HCT116 (cell line): ENCODE results near the gene AQP9. TPM values are rescaled to one million over a fixed set of nuclear protein-coding genes. Genes with fewer than 3 reads are reported as not detected.

Source experiments
- ATAC-seq: fragments of 200-7000 bp; cut with Tn5 transposase; 2 replicates; pipeline ENCODE4 v1.9.1; 2020; ENCODE audit warnings: mild to moderate bottlenecking, moderate library complexity
- BruUV-seq: library from RNA; stranded (reverse); fragments of 400-500 nt; replicated peaks from 2 replicates; lab custom pipeline; 2021; lab: Mats Ljungman, UMichigan
- CTCF ChIA-PET: fragments of 300-600 bp; sonication (Branson Sonifier 250); formaldehyde crosslinking; loops from one replicate; lab custom pipeline; 2021; ENCODE audit warnings: antibody characterized with exemption; lab: Charles Lee
- POLR2A ChIA-PET: fragments of 300-600, 350-600 bp; sonication (Branson Sonifier 250); formaldehyde crosslinking; loops from one replicate; lab custom pipeline; 2021; ENCODE audit warnings: antibody characterized with exemption; lab: Charles Lee
- RAD21 ChIA-PET, 2 experiments: fragments of 300-600 bp; sonication (Branson Sonifier 250); formaldehyde crosslinking; loops; one replicate each; lab custom pipeline; 2023; ENCODE audit warnings: low total read pairs in 2 of 2; ENCODE audit not compliant: uncharacterized antibody in 2 of 2, unreplicated experiment in 2 of 2, low non-redundant PET in 1 of 2; lab: Charles Lee
- DNase-seq: peaks from one replicate; pipeline ENCODE4 v3.0.0-alpha.2; 2010; ENCODE audit warnings: low read depth, low spot score
- H2AFZ ChIP-seq: fragments of 200-600 bp; shearing (Covaris generic), sonication (generic); 2 replicates; pipeline ENCODE4 v1.6.1; 2017; ENCODE audit warnings: low read depth, mixed run types, mixed read lengths, antibody characterized with exemption, low read length; ENCODE audit not compliant: poor library complexity, severe bottlenecking
- H3K27ac ChIP-seq: 2 replicates; pipeline ENCODE4 v1.5.1; 2012; ENCODE audit warnings: low read depth, low read length
- H3K27me3 ChIP-seq: fragments of 200-600 bp; sonication (generic); 2 replicates; pipeline ENCODE4 v1.6.1; 2016; ENCODE audit warnings: mixed run types, low read length, mixed read lengths; ENCODE audit not compliant: insufficient read depth
- H3K36me3 ChIP-seq, 2 experiments: fragments of 200-500 bp in 1 of 2; fragments of 200-600 bp in 1 of 2; sonication (Bioruptor generic) in 1 of 2; sonication (generic) in 1 of 2; 2 replicates each; pipeline versions ENCODE4 v1.5.1 to v1.6.1; 2014 to 2016; ENCODE audit warnings: low read length in 2 of 2, inconsistent platforms in 1 of 2, mixed read lengths in 1 of 2, mixed run types in 1 of 2; ENCODE audit not compliant: insufficient read depth in 2 of 2, control insufficient read depth in 1 of 2
- H3K4me1 ChIP-seq, 2 experiments: fragments of 200-600 bp in 1 of 2; sonication (generic) in 1 of 2; 2 replicates each; pipeline versions ENCODE4 v1.5.1 to v1.6.1; 2012 to 2017; ENCODE audit warnings: low read length in 2 of 2, inconsistent platforms in 1 of 2, mild to moderate bottlenecking in 1 of 2, mixed read lengths in 1 of 2, mixed run types in 1 of 2, moderate library complexity in 1 of 2; ENCODE audit not compliant: insufficient read depth in 2 of 2, control insufficient read depth in 1 of 2
- H3K4me2 ChIP-seq: fragments of 200-600 bp; sonication (generic); 2 replicates; pipeline ENCODE4 v1.6.1; 2017; ENCODE audit warnings: mixed run types, low read length, mixed read lengths
- H3K4me3 ChIP-seq, 2 experiments: fragments of 200-600 bp in 1 of 2; sonication (generic) in 1 of 2; replicated peaks in 1 of 2; 2 replicates each; pipeline ENCODE4 v1.5.1; 2011 to 2016; ENCODE audit warnings: low read length in 2 of 2, control low read depth in 1 of 2, low read depth in 1 of 2, mild to moderate bottlenecking in 1 of 2, mixed read lengths in 1 of 2, mixed run types in 1 of 2
- H3K79me2 ChIP-seq: fragments of 200-600 bp; sonication (generic); 2 replicates; pipeline ENCODE4 v1.6.1; 2017; ENCODE audit warnings: mild to moderate bottlenecking, mixed run types, low read length, moderate library complexity, mixed read lengths; ENCODE audit not compliant: insufficient read depth
- H3K9ac ChIP-seq: fragments of 200-600 bp; sonication (generic); 2 replicates; pipeline ENCODE4 v1.6.1; 2016; ENCODE audit warnings: low read length, mixed read lengths
- H3K9me2 ChIP-seq: fragments of 200-600 bp; sonication (generic), shearing (Covaris generic); 2 replicates; pipeline ENCODE4 v1.6.1; 2017; ENCODE audit warnings: mixed run types, mild to moderate bottlenecking, moderate library complexity; ENCODE audit not compliant: insufficient read depth
- H3K9me3 ChIP-seq, 2 experiments: fragments of 200-500 bp in 1 of 2; fragments of 200-600 bp in 1 of 2; sonication (Bioruptor generic) in 1 of 2; sonication (generic) in 1 of 2; 2 replicates each; pipeline ENCODE4 v1.6.1; 2014 to 2017; ENCODE audit warnings: low read length in 2 of 2, mixed read lengths in 2 of 2, inconsistent platforms in 1 of 2, low read depth in 1 of 2, mild to moderate bottlenecking in 1 of 2, mixed run types in 1 of 2, moderate library complexity in 1 of 2; ENCODE audit not compliant: control insufficient read depth in 1 of 2, insufficient read depth in 1 of 2
- H4K20me1 ChIP-seq: fragments of 200-600 bp; sonication (generic), shearing (Covaris generic); 2 replicates; pipeline ENCODE4 v1.6.1; 2017; ENCODE audit warnings: mixed run types, mild to moderate bottlenecking, moderate library complexity; ENCODE audit not compliant: insufficient read depth
- EGR1 ChIP-seq: IDR thresholded peaks from 2 replicates; pipeline ENCODE4 v1.6.1; 2012; ENCODE audit warnings: low read depth
- ELF1 ChIP-seq: IDR thresholded peaks from 2 replicates; pipeline ENCODE4 v1.6.1; 2012; ENCODE audit warnings: low read depth, borderline replicate concordance
- EZH2 ChIP-seq: fragments of 200-600 bp; sonication (generic); IDR thresholded peaks from 2 replicates; pipeline ENCODE4 v1.6.1; 2017; ENCODE audit warnings: antibody characterized with exemption, mixed run types
- EZH2phosphoT487 ChIP-seq: fragments of 200-600 bp; IDR thresholded peaks from 2 replicates; pipeline ENCODE4 v1.6.1; 2018; ENCODE audit warnings: antibody characterized with exemption, borderline replicate concordance
- JUND ChIP-seq: IDR thresholded peaks from 2 replicates; pipeline ENCODE4 v1.6.1; 2012
- POLR2A ChIP-seq: IDR thresholded peaks from 2 replicates; pipeline ENCODE4 v1.7.0; 2011; ENCODE audit warnings: borderline replicate concordance; ENCODE audit not compliant: insufficient read depth, insufficient read length; ENCODE audit errors: extremely low read depth
- POLR2AphosphoS5 ChIP-seq: IDR thresholded peaks from 2 replicates; pipeline ENCODE4 v1.6.1; 2011; ENCODE audit warnings: mild to moderate bottlenecking, low read depth, low read length, moderate library complexity
- SIN3A ChIP-seq: IDR thresholded peaks from 2 replicates; pipeline ENCODE4 v1.6.1; 2012; ENCODE audit warnings: low read depth
- SP1 ChIP-seq: IDR thresholded peaks from 2 replicates; pipeline ENCODE4 v1.6.1; 2012; ENCODE audit warnings: low read depth
- SRF ChIP-seq: IDR thresholded peaks from 2 replicates; pipeline ENCODE4 v1.6.1; 2012; ENCODE audit warnings: low read depth
- TCF7L2 ChIP-seq: IDR thresholded peaks from 2 replicates; pipeline ENCODE4 v1.7.0; 2011; ENCODE audit warnings: borderline replicate concordance, inconsistent platforms; ENCODE audit not compliant: insufficient read depth, insufficient read length; ENCODE audit errors: extremely low read depth
- ZFX ChIP-seq: fragments of 450-650 bp; IDR thresholded peaks from 2 replicates; pipeline ENCODE4 v1.6.1; 2017
- intact Hi-C: fragments of 100-400 bp; cut with micrococcal nuclease; formaldehyde crosslinking; loops from 2 replicates; pipeline ENCODE4 v1.10.0; 2022
- total RNA-seq: library from RNA; stranded (reverse); gene quantifications from one replicate; pipeline ENCODE4 v1.2.1, GENCODE V29; 2021; ENCODE audit not compliant: unreplicated experiment
- TF ChIP-seq, protein P1 (sequence below): IDR thresholded peaks from 2 replicates; pipeline ENCODE4 v1.6.1; 2012
- TF ChIP-seq, protein P2 (sequence below), 3 experiments: fragments of 200-600 bp in 1 of 3; sonication (generic) in 1 of 3; IDR thresholded peaks in 2 of 3; conservative IDR thresholded peaks in 1 of 3; 2 replicates each; pipeline ENCODE4 v1.5.1; 2012 to 2017; ENCODE audit warnings: low read depth in 2 of 3, low read length in 2 of 3, antibody characterized with exemption in 1 of 3, borderline replicate concordance in 1 of 3, control low read depth in 1 of 3, mild to moderate bottlenecking in 1 of 3, mixed read lengths in 1 of 3, mixed run types in 1 of 3, moderate library complexity in 1 of 3; ENCODE audit not compliant: insufficient read depth in 1 of 3
- TF ChIP-seq, protein P3 (sequence below): IDR thresholded peaks from 2 replicates; pipeline ENCODE4 v1.6.1; 2012

The AQP9 gene
- total RNA-seq, 1 experiment from 2014 or later: 0.12 TPM

DNA sequence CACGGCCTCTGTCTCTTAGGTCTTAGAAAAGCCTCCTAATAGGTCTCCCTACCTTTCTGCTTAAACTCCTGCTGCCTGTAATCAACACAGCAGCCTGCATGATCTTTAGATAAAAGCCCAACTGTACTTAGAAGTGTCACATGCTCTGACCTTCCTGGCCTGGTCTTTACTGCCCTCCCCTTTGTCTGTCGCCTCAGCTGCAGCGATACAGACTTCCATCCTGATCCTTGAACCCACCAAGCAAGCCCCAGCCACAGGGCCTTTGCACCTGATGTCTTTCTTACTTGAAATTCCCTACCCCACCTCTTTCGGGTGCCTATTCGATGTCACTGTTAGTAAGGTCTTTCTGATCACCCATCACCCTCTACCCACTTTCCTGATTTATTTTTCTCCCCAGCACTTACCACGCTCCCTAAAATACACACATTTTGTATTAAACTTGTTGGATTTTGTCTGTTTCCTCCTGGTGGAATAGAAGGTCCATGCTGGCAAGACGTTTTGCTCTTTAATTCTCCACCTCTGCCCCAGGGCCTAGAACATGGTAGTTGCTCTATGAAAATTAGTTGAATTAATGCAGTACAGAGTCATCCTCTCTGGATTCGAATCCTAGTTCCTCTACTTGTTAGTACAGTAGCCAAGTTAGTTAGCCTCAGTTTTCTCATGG is 51.1 kb downstream of the AQP9 start:
- RAD21 ChIA-PET: no interaction called here
- TF ChIP-seq SIN3A (no peak), SP1 (no peak), EGR1 (no peak), EZH2 (no peak), JUND (no peak), POLR2AphosphoS5 (no peak), EZH2phosphoT487 (no peak), POLR2A (no peak), TCF7L2 (no peak), ZFX (no peak), SRF (no peak), ELF1 (no peak)
- TF ChIP-seq, protein P1, sequence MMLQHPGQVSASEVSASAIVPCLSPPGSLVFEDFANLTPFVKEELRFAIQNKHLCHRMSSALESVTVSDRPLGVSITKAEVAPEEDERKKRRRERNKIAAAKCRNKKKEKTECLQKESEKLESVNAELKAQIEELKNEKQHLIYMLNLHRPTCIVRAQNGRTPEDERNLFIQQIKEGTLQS: no peak
- TF ChIP-seq, protein P2, sequence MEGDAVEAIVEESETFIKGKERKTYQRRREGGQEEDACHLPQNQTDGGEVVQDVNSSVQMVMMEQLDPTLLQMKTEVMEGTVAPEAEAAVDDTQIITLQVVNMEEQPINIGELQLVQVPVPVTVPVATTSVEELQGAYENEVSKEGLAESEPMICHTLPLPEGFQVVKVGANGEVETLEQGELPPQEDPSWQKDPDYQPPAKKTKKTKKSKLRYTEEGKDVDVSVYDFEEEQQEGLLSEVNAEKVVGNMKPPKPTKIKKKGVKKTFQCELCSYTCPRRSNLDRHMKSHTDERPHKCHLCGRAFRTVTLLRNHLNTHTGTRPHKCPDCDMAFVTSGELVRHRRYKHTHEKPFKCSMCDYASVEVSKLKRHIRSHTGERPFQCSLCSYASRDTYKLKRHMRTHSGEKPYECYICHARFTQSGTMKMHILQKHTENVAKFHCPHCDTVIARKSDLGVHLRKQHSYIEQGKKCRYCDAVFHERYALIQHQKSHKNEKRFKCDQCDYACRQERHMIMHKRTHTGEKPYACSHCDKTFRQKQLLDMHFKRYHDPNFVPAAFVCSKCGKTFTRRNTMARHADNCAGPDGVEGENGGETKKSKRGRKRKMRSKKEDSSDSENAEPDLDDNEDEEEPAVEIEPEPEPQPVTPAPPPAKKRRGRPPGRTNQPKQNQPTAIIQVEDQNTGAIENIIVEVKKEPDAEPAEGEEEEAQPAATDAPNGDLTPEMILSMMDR (IDR thresholded peaks at IDR 0.05 in 2 of 3, conservative IDR thresholded peaks at IDR 0.05 in 1 of 3; ENCODE audit: borderline replicate concordance in 1 of 3, insufficient read depth in 1 of 3, low read depth in 2 of 3, low read length in 2 of 3): no peak
- TF ChIP-seq, protein P3, sequence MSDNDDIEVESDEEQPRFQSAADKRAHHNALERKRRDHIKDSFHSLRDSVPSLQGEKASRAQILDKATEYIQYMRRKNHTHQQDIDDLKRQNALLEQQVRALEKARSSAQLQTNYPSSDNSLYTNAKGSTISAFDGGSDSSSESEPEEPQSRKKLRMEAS: no peak
- TF ChIP-seq, all 23 proteins: peak for 0
- ATAC-seq (no peak), DNase-seq (no peak)
- Histone ChIP-seq H3K79me2 (no peaks in the 10 kb centered on the region), H3K9ac (no peak overlapping the region), H3K4me1 (peaks cover 0 to 4% of the 10 kb centered on the region in 2 experiments; a peak in 1 of 4 replicates), H3K4me2 (no peak overlapping the region), H3K9me2 (no peaks in the 10 kb centered on the region), H3K27ac (no peak overlapping the region), H3K27me3 (peaks cover 5% of the 10 kb centered on the region; the same call in 1 of the 2 replicates), H3K36me3 (no peaks in the 10 kb centered on the region), H2AFZ (no peak overlapping the region), H3K4me3 (no peak overlapping the region), H4K20me1 (no peaks in the 10 kb centered on the region), H3K9me3 (no peaks in the 10 kb centered on the region)
- BruUV-seq: no TSS peak
- intact Hi-C loops: loop anchor here (10.0 kb wide), 1 partner anchor 844 kb away; no protein-coding TSS in a partner anchor
- POLR2A ChIA-PET: no interaction called here
- CTCF ChIA-PET: no interaction called here
